HCT116 (cell line): ENCODE results near the gene WSCD2. TPM values are rescaled to one million over a fixed set of nuclear protein-coding genes. Genes with fewer than 3 reads are reported as not detected.

ENCODE experiments used
- ATAC-seq: fragments of 200-7000 bp; cut with Tn5 transposase; 2 replicates; pipeline ENCODE4 v1.9.1; 2020; ENCODE audit warnings: mild to moderate bottlenecking, moderate library complexity
- BruUV-seq: library from RNA; stranded (reverse); fragments of 400-500 nt; replicated peaks from 2 replicates; lab custom pipeline; 2021; lab: Mats Ljungman, UMichigan
- CTCF ChIA-PET: fragments of 300-600 bp; sonication (Branson Sonifier 250); formaldehyde crosslinking; loops from one replicate; lab custom pipeline; 2021; ENCODE audit warnings: antibody characterized with exemption; lab: Charles Lee
- POLR2A ChIA-PET: fragments of 300-600, 350-600 bp; sonication (Branson Sonifier 250); formaldehyde crosslinking; loops from one replicate; lab custom pipeline; 2021; ENCODE audit warnings: antibody characterized with exemption; lab: Charles Lee
- RAD21 ChIA-PET, 2 experiments: fragments of 300-600 bp; sonication (Branson Sonifier 250); formaldehyde crosslinking; loops; one replicate each; lab custom pipeline; 2023; ENCODE audit warnings: low total read pairs in 2 of 2; ENCODE audit not compliant: uncharacterized antibody in 2 of 2, unreplicated experiment in 2 of 2, low non-redundant PET in 1 of 2; lab: Charles Lee
- DNase-seq: peaks from one replicate; pipeline ENCODE4 v3.0.0-alpha.2; 2010; ENCODE audit warnings: low read depth, low spot score
- H2AFZ ChIP-seq: fragments of 200-600 bp; shearing (Covaris generic), sonication (generic); 2 replicates; pipeline ENCODE4 v1.6.1; 2017; ENCODE audit warnings: low read depth, mixed run types, mixed read lengths, antibody characterized with exemption, low read length; ENCODE audit not compliant: poor library complexity, severe bottlenecking
- H3K27ac ChIP-seq: 2 replicates; pipeline ENCODE4 v1.5.1; 2012; ENCODE audit warnings: low read depth, low read length
- H3K27me3 ChIP-seq: fragments of 200-600 bp; sonication (generic); 2 replicates; pipeline ENCODE4 v1.6.1; 2016; ENCODE audit warnings: mixed run types, low read length, mixed read lengths; ENCODE audit not compliant: insufficient read depth
- H3K36me3 ChIP-seq, 2 experiments: fragments of 200-500 bp in 1 of 2; fragments of 200-600 bp in 1 of 2; sonication (Bioruptor generic) in 1 of 2; sonication (generic) in 1 of 2; 2 replicates each; pipeline versions ENCODE4 v1.5.1 to v1.6.1; 2014 to 2016; ENCODE audit warnings: low read length in 2 of 2, inconsistent platforms in 1 of 2, mixed read lengths in 1 of 2, mixed run types in 1 of 2; ENCODE audit not compliant: insufficient read depth in 2 of 2, control insufficient read depth in 1 of 2
- H3K4me1 ChIP-seq, 2 experiments: fragments of 200-600 bp in 1 of 2; sonication (generic) in 1 of 2; 2 replicates each; pipeline versions ENCODE4 v1.5.1 to v1.6.1; 2012 to 2017; ENCODE audit warnings: low read length in 2 of 2, inconsistent platforms in 1 of 2, mild to moderate bottlenecking in 1 of 2, mixed read lengths in 1 of 2, mixed run types in 1 of 2, moderate library complexity in 1 of 2; ENCODE audit not compliant: insufficient read depth in 2 of 2, control insufficient read depth in 1 of 2
- H3K4me2 ChIP-seq: fragments of 200-600 bp; sonication (generic); 2 replicates; pipeline ENCODE4 v1.6.1; 2017; ENCODE audit warnings: mixed run types, low read length, mixed read lengths
- H3K4me3 ChIP-seq, 2 experiments: fragments of 200-600 bp in 1 of 2; sonication (generic) in 1 of 2; replicated peaks in 1 of 2; 2 replicates each; pipeline ENCODE4 v1.5.1; 2011 to 2016; ENCODE audit warnings: low read length in 2 of 2, control low read depth in 1 of 2, low read depth in 1 of 2, mild to moderate bottlenecking in 1 of 2, mixed read lengths in 1 of 2, mixed run types in 1 of 2
- H3K79me2 ChIP-seq: fragments of 200-600 bp; sonication (generic); 2 replicates; pipeline ENCODE4 v1.6.1; 2017; ENCODE audit warnings: mild to moderate bottlenecking, mixed run types, low read length, moderate library complexity, mixed read lengths; ENCODE audit not compliant: insufficient read depth
- H3K9ac ChIP-seq: fragments of 200-600 bp; sonication (generic); 2 replicates; pipeline ENCODE4 v1.6.1; 2016; ENCODE audit warnings: low read length, mixed read lengths
- H3K9me2 ChIP-seq: fragments of 200-600 bp; sonication (generic), shearing (Covaris generic); 2 replicates; pipeline ENCODE4 v1.6.1; 2017; ENCODE audit warnings: mixed run types, mild to moderate bottlenecking, moderate library complexity; ENCODE audit not compliant: insufficient read depth
- H3K9me3 ChIP-seq, 2 experiments: fragments of 200-500 bp in 1 of 2; fragments of 200-600 bp in 1 of 2; sonication (Bioruptor generic) in 1 of 2; sonication (generic) in 1 of 2; 2 replicates each; pipeline ENCODE4 v1.6.1; 2014 to 2017; ENCODE audit warnings: low read length in 2 of 2, mixed read lengths in 2 of 2, inconsistent platforms in 1 of 2, low read depth in 1 of 2, mild to moderate bottlenecking in 1 of 2, mixed run types in 1 of 2, moderate library complexity in 1 of 2; ENCODE audit not compliant: control insufficient read depth in 1 of 2, insufficient read depth in 1 of 2
- H4K20me1 ChIP-seq: fragments of 200-600 bp; sonication (generic), shearing (Covaris generic); 2 replicates; pipeline ENCODE4 v1.6.1; 2017; ENCODE audit warnings: mixed run types, mild to moderate bottlenecking, moderate library complexity; ENCODE audit not compliant: insufficient read depth
- CBX3 ChIP-seq: IDR thresholded peaks from 2 replicates; pipeline ENCODE4 v1.6.1; 2012; ENCODE audit warnings: low read depth
- CTCF ChIP-seq, 3 experiments: fragments of 200-600 bp in 1 of 3; sonication (generic) in 1 of 3; IDR thresholded peaks in 2 of 3; conservative IDR thresholded peaks in 1 of 3; 2 replicates each; pipeline ENCODE4 v1.5.1; 2012 to 2017; ENCODE audit warnings: low read depth in 2 of 3, low read length in 2 of 3, antibody characterized with exemption in 1 of 3, borderline replicate concordance in 1 of 3, control low read depth in 1 of 3, mild to moderate bottlenecking in 1 of 3, mixed read lengths in 1 of 3, mixed run types in 1 of 3, moderate library complexity in 1 of 3; ENCODE audit not compliant: insufficient read depth in 1 of 3
- EGR1 ChIP-seq: IDR thresholded peaks from 2 replicates; pipeline ENCODE4 v1.6.1; 2012; ENCODE audit warnings: low read depth
- ELF1 ChIP-seq: IDR thresholded peaks from 2 replicates; pipeline ENCODE4 v1.6.1; 2012; ENCODE audit warnings: low read depth, borderline replicate concordance
- EZH2 ChIP-seq: fragments of 200-600 bp; sonication (generic); IDR thresholded peaks from 2 replicates; pipeline ENCODE4 v1.6.1; 2017; ENCODE audit warnings: antibody characterized with exemption, mixed run types
- EZH2phosphoT487 ChIP-seq: fragments of 200-600 bp; IDR thresholded peaks from 2 replicates; pipeline ENCODE4 v1.6.1; 2018; ENCODE audit warnings: antibody characterized with exemption, borderline replicate concordance
- JUND ChIP-seq: IDR thresholded peaks from 2 replicates; pipeline ENCODE4 v1.6.1; 2012
- POLR2A ChIP-seq: IDR thresholded peaks from 2 replicates; pipeline ENCODE4 v1.7.0; 2011; ENCODE audit warnings: borderline replicate concordance; ENCODE audit not compliant: insufficient read depth, insufficient read length; ENCODE audit errors: extremely low read depth
- POLR2AphosphoS5 ChIP-seq: IDR thresholded peaks from 2 replicates; pipeline ENCODE4 v1.6.1; 2011; ENCODE audit warnings: mild to moderate bottlenecking, low read depth, low read length, moderate library complexity
- RAD21 ChIP-seq: IDR thresholded peaks from 2 replicates; pipeline ENCODE4 v1.6.1; 2012; ENCODE audit warnings: low read depth, mild to moderate bottlenecking
- SIN3A ChIP-seq: IDR thresholded peaks from 2 replicates; pipeline ENCODE4 v1.6.1; 2012; ENCODE audit warnings: low read depth
- TCF7L2 ChIP-seq: IDR thresholded peaks from 2 replicates; pipeline ENCODE4 v1.7.0; 2011; ENCODE audit warnings: borderline replicate concordance, inconsistent platforms; ENCODE audit not compliant: insufficient read depth, insufficient read length; ENCODE audit errors: extremely low read depth
- ZFX ChIP-seq: fragments of 450-650 bp; IDR thresholded peaks from 2 replicates; pipeline ENCODE4 v1.6.1; 2017
- intact Hi-C: fragments of 100-400 bp; cut with micrococcal nuclease; formaldehyde crosslinking; loops from 2 replicates; pipeline ENCODE4 v1.10.0; 2022
- total RNA-seq: library from RNA; stranded (reverse); gene quantifications from one replicate; pipeline ENCODE4 v1.2.1, GENCODE V29; 2021; ENCODE audit not compliant: unreplicated experiment
- TF ChIP-seq, protein P1 (sequence below): IDR thresholded peaks from 2 replicates; pipeline ENCODE4 v1.6.1; 2012
- TF ChIP-seq, protein P2 (sequence below): IDR thresholded peaks from 2 replicates; pipeline ENCODE4 v1.6.1; 2012; ENCODE audit warnings: low read depth

WSCD2 gene
- total RNA-seq, 1 experiment from 2014 or later: 0.05 TPM

- CTCF ChIA-PET: no interaction called here
- no TSS peak for BruUV-seq
Observed at GRCh38 chr12:108110844-108111243, 18.2 kb upstream of the WSCD2 start.

GRCh38 chr12:108112832-108113556 is 16.1 kb upstream of the WSCD2 start:
- no TSS peak for BruUV-seq
- ATAC-seq: no peak
- no peak overlapping the region for H3K27ac ChIP-seq
- H4K20me1 ChIP-seq: no peaks in the 10 kb centered on the region
- TF ChIP-seq, protein P1, sequence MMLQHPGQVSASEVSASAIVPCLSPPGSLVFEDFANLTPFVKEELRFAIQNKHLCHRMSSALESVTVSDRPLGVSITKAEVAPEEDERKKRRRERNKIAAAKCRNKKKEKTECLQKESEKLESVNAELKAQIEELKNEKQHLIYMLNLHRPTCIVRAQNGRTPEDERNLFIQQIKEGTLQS: no peak
- TF ChIP-seq SIN3A: no peak
- no peak for TF ChIP-seq ZFX
- no peak for TF ChIP-seq CTCF (IDR thresholded peaks at IDR 0.05 in 2 of 3, conservative IDR thresholded peaks at IDR 0.05 in 1 of 3; ENCODE audit: borderline replicate concordance in 1 of 3, insufficient read depth in 1 of 3, low read depth in 2 of 3, low read length in 2 of 3)
- no peak for TF ChIP-seq TCF7L2
- TF ChIP-seq, protein P2, sequence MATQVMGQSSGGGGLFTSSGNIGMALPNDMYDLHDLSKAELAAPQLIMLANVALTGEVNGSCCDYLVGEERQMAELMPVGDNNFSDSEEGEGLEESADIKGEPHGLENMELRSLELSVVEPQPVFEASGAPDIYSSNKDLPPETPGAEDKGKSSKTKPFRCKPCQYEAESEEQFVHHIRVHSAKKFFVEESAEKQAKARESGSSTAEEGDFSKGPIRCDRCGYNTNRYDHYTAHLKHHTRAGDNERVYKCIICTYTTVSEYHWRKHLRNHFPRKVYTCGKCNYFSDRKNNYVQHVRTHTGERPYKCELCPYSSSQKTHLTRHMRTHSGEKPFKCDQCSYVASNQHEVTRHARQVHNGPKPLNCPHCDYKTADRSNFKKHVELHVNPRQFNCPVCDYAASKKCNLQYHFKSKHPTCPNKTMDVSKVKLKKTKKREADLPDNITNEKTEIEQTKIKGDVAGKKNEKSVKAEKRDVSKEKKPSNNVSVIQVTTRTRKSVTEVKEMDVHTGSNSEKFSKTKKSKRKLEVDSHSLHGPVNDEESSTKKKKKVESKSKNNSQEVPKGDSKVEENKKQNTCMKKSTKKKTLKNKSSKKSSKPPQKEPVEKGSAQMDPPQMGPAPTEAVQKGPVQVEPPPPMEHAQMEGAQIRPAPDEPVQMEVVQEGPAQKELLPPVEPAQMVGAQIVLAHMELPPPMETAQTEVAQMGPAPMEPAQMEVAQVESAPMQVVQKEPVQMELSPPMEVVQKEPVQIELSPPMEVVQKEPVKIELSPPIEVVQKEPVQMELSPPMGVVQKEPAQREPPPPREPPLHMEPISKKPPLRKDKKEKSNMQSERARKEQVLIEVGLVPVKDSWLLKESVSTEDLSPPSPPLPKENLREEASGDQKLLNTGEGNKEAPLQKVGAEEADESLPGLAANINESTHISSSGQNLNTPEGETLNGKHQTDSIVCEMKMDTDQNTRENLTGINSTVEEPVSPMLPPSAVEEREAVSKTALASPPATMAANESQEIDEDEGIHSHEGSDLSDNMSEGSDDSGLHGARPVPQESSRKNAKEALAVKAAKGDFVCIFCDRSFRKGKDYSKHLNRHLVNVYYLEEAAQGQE: no peak
- no peak for TF ChIP-seq EZH2
- TF ChIP-seq, all 23 proteins: peak for 0
- Histone ChIP-seq H3K79me2 (no peaks in the 10 kb centered on the region), H3K4me2 (no peak overlapping the region), H3K9ac (no peak overlapping the region), H3K4me3 (no peak overlapping the region), H3K9me3 (no peaks in the 10 kb centered on the region), H3K4me1 (no peaks in the 10 kb centered on the region), H3K36me3 (no peaks in the 10 kb centered on the region), H3K9me2 (no peaks in the 10 kb centered on the region), H2AFZ (no peak overlapping the region), H3K27me3 (peaks cover 51% of the 10 kb centered on the region)
- intact Hi-C loops: no loop called here
- POLR2A ChIA-PET: no interaction called here
- RAD21 ChIA-PET: no interaction called here
- DNase-seq: no peak
- CTCF ChIA-PET: no interaction called here

More at GRCh38 chr12:108110844-108111243, 18.2 kb upstream of the WSCD2 start:
- peaks cover 33% of the 10 kb centered on the region for H3K27me3 ChIP-seq
- no peak overlapping the region for H3K27ac ChIP-seq
- ATAC-seq: no peak
- POLR2A ChIA-PET: no interaction called here
- no peaks in the 10 kb centered on the region for H3K9me3 ChIP-seq
- TF ChIP-seq CBX3: no peak
- TF ChIP-seq POLR2A: no peak
- TF ChIP-seq ELF1: no peak
- no peak for TF ChIP-seq POLR2AphosphoS5
- no peak for TF ChIP-seq EGR1
- TF ChIP-seq EZH2phosphoT487: no peak
- TF ChIP-seq ZFX: no peak
- no peak for TF ChIP-seq RAD21
- no peak for TF ChIP-seq JUND
- H3K4me2 ChIP-seq: no peak overlapping the region
- no peaks in the 10 kb centered on the region for H3K4me1 ChIP-seq
- H2AFZ ChIP-seq: no peak overlapping the region
- H3K9me2 ChIP-seq: no peaks in the 10 kb centered on the region
- no peak overlapping the region for H3K9ac ChIP-seq
- H3K36me3 ChIP-seq: no peaks in the 10 kb centered on the region
- RAD21 ChIA-PET: no interaction called here
- no peak for DNase-seq
- no peaks in the 10 kb centered on the region for H3K79me2 ChIP-seq
- no peak overlapping the region for H3K4me3 ChIP-seq
- no peaks in the 10 kb centered on the region for H4K20me1 ChIP-seq
- intact Hi-C loops: no loop called here
